Left ventricle myocardium inferior (tissue), 1 donor: ENCODE measurements around the gene PPM1L. TPM values are rescaled to one million over a fixed set of nuclear protein-coding genes. Genes with fewer than 3 reads are reported as not detected.

Experiments
- DNase-seq: peaks from one replicate; pipeline ENCODE4 v3.0.0-alpha.2; 2020
- H3K27ac ChIP-seq: fragments of 200-600 bp; replicated peaks from 2 replicates; pipeline ENCODE4 v1.8.0; 2021
- H3K27me3 ChIP-seq: fragments of 200-600 bp; 2 replicates; pipeline ENCODE4 v1.8.0; 2021; ENCODE audit warnings: low read depth
- H3K36me3 ChIP-seq: fragments of 200-600 bp; 2 replicates; pipeline ENCODE4 v1.8.0; 2021
- H3K4me1 ChIP-seq: fragments of 200-600 bp; 2 replicates; pipeline ENCODE4 v1.8.0; 2021
- H3K4me3 ChIP-seq: fragments of 200-600 bp; 2 replicates; pipeline ENCODE4 v1.8.0; 2021; ENCODE audit warnings: mild to moderate bottlenecking, moderate library complexity
- H3K9me3 ChIP-seq: fragments of 200-600 bp; replicated peaks from 2 replicates; pipeline ENCODE4 v1.8.0; 2021
- CTCF ChIP-seq: fragments of 200-600 bp; IDR thresholded peaks from 2 replicates; pipeline ENCODE4 v1.8.0; 2021; ENCODE audit warnings: antibody characterized with exemption, mild to moderate bottlenecking, borderline replicate concordance
- intact Hi-C: fragments of 100-400 bp; cut with micrococcal nuclease; formaldehyde crosslinking; loops from one replicate; pipeline ENCODE4 v1.11.0; 2022
- total RNA-seq: library from RNA; stranded (reverse); fragmentation: NEBNext Ultra II Directional; extraction: Animal tissue kit (Norgen Biotek cat#: 25700); gene quantifications from one replicate; pipeline ENCODE4 v1.2.1, GENCODE V29; 2021
- donor health status: DM: no; HTN: yes; CAD: no; lungs with severe emphysema.

Gene PPM1L
- total RNA-seq, 1 donor from 2014 or later = 51.1 TPM

- intact Hi-C loops = no loop called here
- peaks cover 50% of the 10 kb centered on the region for H3K4me1 ChIP-seq
- peaks cover 6% of the 10 kb centered on the region for H3K36me3 ChIP-seq
- no peaks in the 10 kb centered on the region for H3K9me3 ChIP-seq
- H3K27ac ChIP-seq = no peak overlapping the region
- DNase-seq = no peak
- no peaks in the 10 kb centered on the region for H3K27me3 ChIP-seq
- TF ChIP-seq CTCF = no peak
- no peak overlapping the region for H3K4me3 ChIP-seq
Observed at GRCh38 chr3:161072211-161072621, 316.2 kb downstream of the PPM1L start.

- peaks cover 45% of the 10 kb centered on the region for H3K4me1 ChIP-seq
- intact Hi-C loops = no loop called here
- DNase-seq = no peak
- H3K4me3 ChIP-seq = no peak overlapping the region
- no peak for TF ChIP-seq CTCF
- no peak overlapping the region for H3K27ac ChIP-seq
- H3K9me3 ChIP-seq = no peaks in the 10 kb centered on the region
- peaks cover 6% of the 10 kb centered on the region for H3K36me3 ChIP-seq
- H3K27me3 ChIP-seq = no peaks in the 10 kb centered on the region
Observed at GRCh38 chr3:161072751-161073150, 316.7 kb downstream of the PPM1L start.

GRCh38 chr3:161073181-161073580 lies 317.1 kb downstream of the PPM1L start:
- Histone ChIP-seq H3K4me1 (peaks cover 40% of the 10 kb centered on the region), H3K27ac (no peak overlapping the region), H3K9me3 (no peaks in the 10 kb centered on the region), H3K27me3 (no peaks in the 10 kb centered on the region), H3K36me3 (peaks cover 6% of the 10 kb centered on the region), H3K4me3 (no peak overlapping the region)
- no peak for TF ChIP-seq CTCF
- intact Hi-C loops = no loop called here
- no peak for DNase-seq

GRCh38 chr3:161081633-161082032 lies 325.6 kb downstream of the PPM1L start:
- no peak overlapping the region for H3K4me3 ChIP-seq
- no peaks in the 10 kb centered on the region for H3K27me3 ChIP-seq
- H3K27ac ChIP-seq = peak overlapping the region; percentile 83
- H3K36me3 ChIP-seq = peaks cover 22% of the 10 kb centered on the region
- intact Hi-C loops = no loop called here
- no peak for TF ChIP-seq CTCF
- H3K4me1 ChIP-seq = peaks cover 32% of the 10 kb centered on the region
- no peak for DNase-seq
- H3K9me3 ChIP-seq = no peaks in the 10 kb centered on the region

GRCh38 chr3:161082063-161082462 lies 326.0 kb downstream of the PPM1L start:
- H3K27me3 ChIP-seq = no peaks in the 10 kb centered on the region
- no peak overlapping the region for H3K4me3 ChIP-seq
- peak overlapping the region; percentile 83 for H3K27ac ChIP-seq
- H3K9me3 ChIP-seq = no peaks in the 10 kb centered on the region
- H3K4me1 ChIP-seq = peaks cover 32% of the 10 kb centered on the region
- peak; percentile 42 for DNase-seq
- peaks cover 23% of the 10 kb centered on the region for H3K36me3 ChIP-seq
- intact Hi-C loops = no loop called here
- no peak for TF ChIP-seq CTCF

- no peak overlapping the region for H3K4me3 ChIP-seq
- H3K4me1 ChIP-seq = peaks cover 35% of the 10 kb centered on the region
- peaks cover 26% of the 10 kb centered on the region for H3K36me3 ChIP-seq
- H3K9me3 ChIP-seq = no peaks in the 10 kb centered on the region
- H3K27ac ChIP-seq = peak overlapping the region; percentile 83
- intact Hi-C loops = no loop called here
- no peak for TF ChIP-seq CTCF
- no peaks in the 10 kb centered on the region for H3K27me3 ChIP-seq
- DNase-seq = no peak
Observed at GRCh38 chr3:161083131-161083530, 327.1 kb downstream of the PPM1L start.
